HepG2 (cell line): ENCODE measurements around the gene RIC3. TPM values are rescaled to one million over a fixed set of nuclear protein-coding genes. Genes with fewer than 3 reads are reported as not detected.

Experiments
- ATAC-seq: fragments of 200-7000 bp; cut with Tn5 transposase; 3 replicates; pipeline ENCODE4 v1.9.1; 2020; ENCODE audit warnings: mild to moderate bottlenecking, moderate library complexity
- BruUV-seq: library from RNA; stranded (reverse); fragments of 400-500 nt; replicated peaks from 2 replicates; lab custom pipeline; 2021; lab: Mats Ljungman, UMichigan
- CTCF ChIA-PET: fragments of 300-600 bp; formaldehyde crosslinking; extraction: SDS; loops from one replicate; lab custom pipeline; 2021; ENCODE audit warnings: low total read pairs, inconsistent platforms, low intra/inter-chr PET ratio; lab: Yijun Ruan, JAX
- POLR2A ChIA-PET: fragments of 350-600 bp; sonication (Branson Sonifier 250); formaldehyde crosslinking; loops from one replicate; lab custom pipeline; 2020; ENCODE audit warnings: antibody characterized with exemption, inconsistent platforms; lab: Yijun Ruan, JAX
- DNase-seq: peaks from one replicate; pipeline ENCODE4 v3.0.0-alpha.2; 2015; ENCODE audit warnings: low spot score
- FAIRE-seq: peaks from 3 replicates; lab custom pipeline; 2011; peaks lifted over from hg19 to GRCh38; lab: Jason Lieb, UNC
- H2AFZ ChIP-seq: one replicate; pipeline ENCODE4 v1.6.1; 2011; ENCODE audit warnings: low read length, inconsistent platforms
- H3K27ac ChIP-seq: fragments of 300-600 bp; 3 replicates; pipeline ENCODE4 v1.8.0; 2011; ENCODE audit warnings: mixed run types, mild to moderate bottlenecking, mixed read lengths, low read length, inconsistent platforms; ENCODE audit not compliant: insufficient read depth; ENCODE audit errors: extremely low read length
- H3K27me3 ChIP-seq, 2 experiments: fragments of 200-600 bp in 1 of 2; 2 replicates in 1 of 2; 3 replicates in 1 of 2; pipeline versions ENCODE4 v1.6.0 to v1.8.0; 2011; ENCODE audit warnings: low read length in 2 of 2, mild to moderate bottlenecking in 2 of 2, moderate library complexity in 2 of 2, inconsistent platforms in 1 of 2; ENCODE audit not compliant: insufficient read depth in 2 of 2, control insufficient read depth in 1 of 2
- H3K36me3 ChIP-seq, 2 experiments: fragments of 200-600 bp in 1 of 2; replicated peaks in 1 of 2; 2 replicates in 1 of 2; 3 replicates in 1 of 2; pipeline versions ENCODE4 v1.5.1 to v1.8.0; 2011; ENCODE audit warnings: low read length in 2 of 2, inconsistent platforms in 1 of 2; ENCODE audit not compliant: insufficient read depth in 2 of 2, control insufficient read depth in 1 of 2
- H3K4me1 ChIP-seq: 2 replicates; pipeline ENCODE4 v1.5.1; 2012; ENCODE audit warnings: low read length, inconsistent platforms; ENCODE audit not compliant: insufficient read depth
- H3K4me2 ChIP-seq: 2 replicates; pipeline ENCODE4 v1.6.0; 2011; ENCODE audit warnings: low read depth, low read length, inconsistent platforms
- H3K4me3 ChIP-seq, 3 experiments: fragments of 200-600 bp in 1 of 3; sonication (generic), shearing (Covaris generic) in 1 of 3; replicated peaks in 1 of 3; 2 replicates each; pipeline ENCODE4 v1.5.1; 2011 to 2016; ENCODE audit warnings: low read length in 3 of 3, inconsistent platforms in 2 of 3, low read depth in 2 of 3, mild to moderate bottlenecking in 2 of 3, control low read depth in 1 of 3, mixed read lengths in 1 of 3; ENCODE audit not compliant: insufficient read depth in 1 of 3
- H3K79me2 ChIP-seq: one replicate; pipeline ENCODE4 v1.6.1; 2011; ENCODE audit warnings: low read length, inconsistent platforms; ENCODE audit not compliant: insufficient read depth
- H3K9ac ChIP-seq: 2 replicates; pipeline ENCODE4 v1.6.0; 2011; ENCODE audit warnings: mild to moderate bottlenecking, low read depth, low read length, inconsistent platforms; ENCODE audit not compliant: insufficient read depth
- H3K9me3 ChIP-seq: 2 replicates; pipeline ENCODE4 v1.5.1; 2012; ENCODE audit warnings: mild to moderate bottlenecking, low read length
- H4K20me1 ChIP-seq: 2 replicates; pipeline ENCODE4 v1.6.0; 2011; ENCODE audit warnings: inconsistent platforms, mild to moderate bottlenecking, low read length, moderate library complexity; ENCODE audit not compliant: insufficient read depth
- KLF15 ChIP-seq: sonication (generic); formaldehyde crosslinking; IDR thresholded peaks from 2 replicates; pipeline ENCODE4 v1.8.1; 2023; ENCODE audit warnings: borderline replicate concordance, mild to moderate bottlenecking, inconsistent platforms, missing genetic modification reagents, mixed read lengths
- NFYC ChIP-seq: IDR thresholded peaks from 2 replicates; pipeline ENCODE4 v1.6.1; 2016; ENCODE audit warnings: missing genetic modification reagents, missing compliant biosample characterization
- RAD21 ChIP-seq: fragments of 450-650 bp; formaldehyde crosslinking; IDR thresholded peaks from 2 replicates; pipeline ENCODE4 v1.5.0; 2020; ENCODE audit warnings: mild to moderate bottlenecking
- SMC3 ChIP-seq: IDR thresholded peaks from 2 replicates; pipeline ENCODE4 v1.6.1; 2011; ENCODE audit warnings: low read length, improper control_type of control experiment
- STAG1 ChIP-seq: sonication (generic); formaldehyde crosslinking; IDR thresholded peaks from 2 replicates; pipeline ENCODE4 v1.4.0; 2020; ENCODE audit warnings: missing genetic modification reagents
- TBX2 ChIP-seq: sonication (generic); formaldehyde crosslinking; IDR thresholded peaks from 2 replicates; pipeline ENCODE4 v1.5.0; 2020; ENCODE audit warnings: missing genetic modification reagents, mild to moderate bottlenecking, borderline replicate concordance
- USF2 ChIP-seq, 2 experiments: sonication (generic) in 1 of 2; formaldehyde crosslinking in 1 of 2; IDR thresholded peaks; 2 replicates each; pipeline versions ENCODE4 v1.5.1 to v1.6.1; 2011 to 2020; ENCODE audit warnings: borderline replicate concordance in 1 of 2, low read depth in 1 of 2, low read length in 1 of 2, mild to moderate bottlenecking in 1 of 2, missing genetic modification reagents in 1 of 2, moderate library complexity in 1 of 2
- XRCC5 ChIP-seq: fragments of 200-400 bp; formaldehyde crosslinking; optimal IDR thresholded peaks from 2 replicates; pipeline ENCODE3; 2017; ENCODE audit warnings: mild to moderate bottlenecking, low read length
- ZBTB8A ChIP-seq: sonication (generic); formaldehyde crosslinking; IDR thresholded peaks from 2 replicates; pipeline ENCODE4 v1.4.0; 2020; ENCODE audit warnings: mild to moderate bottlenecking, low read depth, missing genetic modification reagents, borderline replicate concordance
- ZNF33B ChIP-seq: sonication (generic); formaldehyde crosslinking; IDR thresholded peaks from 2 replicates; pipeline ENCODE4 v1.5.1; 2020; ENCODE audit warnings: mild to moderate bottlenecking, missing genetic modification reagents
- ZNF446 ChIP-seq: sonication (generic); formaldehyde crosslinking; IDR thresholded peaks from 2 replicates; pipeline ENCODE4 v1.5.0; 2020; ENCODE audit warnings: mild to moderate bottlenecking, missing genetic modification reagents
- ZNF589 ChIP-seq: sonication (generic); formaldehyde crosslinking; conservative IDR thresholded peaks from 2 replicates; pipeline ENCODE4 v1.8.0; 2022; ENCODE audit warnings: mild to moderate bottlenecking, moderate library complexity, missing genetic modification reagents
- WGBS: methylation state at CpG from one replicate; pipeline ENCODE4 v1.1.6; 2017; ENCODE audit warnings: low lambda C conversion rate; 5-methylcytosine and 5-hydroxymethylcytosine counted together
- in situ Hi-C: cut with HindIII; loops from 2 replicates; pipeline ENCODE4 v1.10.0; 2017; ENCODE audit warnings: low pct_unique_long_range_greater_than_20kb; ENCODE audit not compliant: extremely low pct_ligation_motif_present
- intact Hi-C: fragments of 100-400 bp; cut with micrococcal nuclease; formaldehyde crosslinking; loops from one replicate; pipeline ENCODE4 v1.10.0; 2022; ENCODE audit not compliant: unreplicated experiment
- polyA plus RNA-seq, 8 experiments: library from polyadenylated mRNA; depleted of rRNA in 3 of 8; stranded (reverse) in 7 of 8; unstranded in 1 of 8; fragments of >200 nt; fragmentation: Illumina TruSeq in 4 of 8; extraction: Trizol in 4 of 8; gene quantifications; 2 replicates each; pipeline versions ENCODE4 v1.2.1 to v1.2.3, GENCODE V29; 2011 to 2016; ENCODE audit warnings: low read depth in 4 of 8, missing spikeins in 1 of 8, mixed read lengths in 1 of 8; ENCODE audit not compliant: insufficient read depth in 1 of 8
- total RNA-seq, 5 experiments: library from RNA; depleted of rRNA; stranded (reverse); fragments of >200 nt; fragmentation: Illumina TruSeq; extraction: Trizol; gene quantifications; 2 replicates each; pipeline ENCODE4 v1.2.3, GENCODE V29; 2016; ENCODE audit warnings: low read depth in 1 of 5
- TF ChIP-seq, protein P1 (sequence below): sonication (generic); formaldehyde crosslinking; IDR thresholded peaks from 2 replicates; pipeline ENCODE4 v1.8.0; 2022; ENCODE audit warnings: mild to moderate bottlenecking, missing genetic modification reagents; ENCODE audit not compliant: insufficient replicate concordance

Gene RIC3
- total and polyA plus RNA-seq, 2 of the 13 experiments (the other 11 are each of a cell fraction or from before 2014, with no cell fraction given): not detected

DNA sequence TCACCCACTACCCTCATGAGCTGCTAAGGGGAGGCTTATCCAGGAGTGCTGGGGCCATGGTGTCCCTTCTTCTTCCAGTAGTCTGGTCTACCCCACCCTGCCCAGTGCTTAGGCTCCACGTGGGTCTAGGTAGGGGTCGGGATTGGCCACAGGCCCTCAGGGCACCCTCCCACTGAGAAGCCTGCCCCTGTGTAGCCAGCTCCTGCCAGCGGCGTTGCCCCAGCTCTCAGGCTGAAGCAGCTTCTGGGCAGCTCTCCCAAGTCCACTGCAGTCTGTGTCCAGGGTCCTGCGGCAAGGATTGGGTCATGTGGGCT is 24.0 kb upstream of the RIC3 start:
- ChIA-PET POLR2A (no interaction called here), CTCF (no interaction called here)
- no peaks in the 10 kb centered on the region for H3K79me2 ChIP-seq
- H3K27me3 ChIP-seq: no peaks in the 10 kb centered on the region; a peak in 1 of 5 replicates
- H3K4me1 ChIP-seq: no peaks in the 10 kb centered on the region
- no peak overlapping the region for H3K4me2 ChIP-seq
- H4K20me1 ChIP-seq: no peaks in the 10 kb centered on the region; the same call in 1 of the 2 replicates
- 17% methylated on average over 1 of the region's 5 CpGs for WGBS
- no TSS peak for BruUV-seq
- DNase-seq: no peak
- no peak for FAIRE-seq
- no peak overlapping the region for H3K9ac ChIP-seq
- no peak for TF ChIP-seq KLF15 (CRISPR knock-in tag)
- TF ChIP-seq USF2 (IDR thresholded peaks at IDR 0.05; ENCODE audit: low read depth, low read length): 0 out of 2 replicates have a peak, but pooled peaks have one; percentile 3
- TF ChIP-seq USF2 (CRISPR knock-in tag; IDR thresholded peaks at IDR 0.05; ENCODE audit: borderline replicate concordance): no peak
- no peak overlapping the region for H3K4me3 ChIP-seq
- no peak overlapping the region for H2AFZ ChIP-seq
- in situ Hi-C loops: no loop called here
- no peak overlapping the region for H3K27ac ChIP-seq
- ATAC-seq: peak; percentile 74
- no peaks in the 10 kb centered on the region for H3K9me3 ChIP-seq
- no peaks in the 10 kb centered on the region for H3K36me3 ChIP-seq
- intact Hi-C loops: no loop called here

- Histone ChIP-seq H3K27me3 (no peaks in the 10 kb centered on the region; a peak in 1 of 5 replicates), H3K27ac (no peak overlapping the region), H2AFZ (no peak overlapping the region), H3K4me3 (no peak overlapping the region), H4K20me1 (no peaks in the 10 kb centered on the region; the same call in 1 of the 2 replicates), H3K79me2 (no peaks in the 10 kb centered on the region), H3K4me2 (no peak overlapping the region), H3K4me1 (no peaks in the 10 kb centered on the region), H3K9me3 (no peaks in the 10 kb centered on the region), H3K9ac (no peak overlapping the region), H3K36me3 (no peaks in the 10 kb centered on the region)
- no TSS peak for BruUV-seq
- intact Hi-C loops (no loop called here), in situ Hi-C loops (no loop called here)
- CTCF ChIA-PET: no interaction called here
- WGBS: 46% methylated on average over 17 of the region's 19 CpGs
- FAIRE-seq (peak; percentile 80), DNase-seq (peak; percentile 45), ATAC-seq (peak; percentile 95)
- POLR2A ChIA-PET: no interaction called here
- TF ChIP-seq ZNF446 (CRISPR knock-in tag) (no peak), TBX2 (no peak), ZNF33B (no peak), RAD21 (CRISPR knock-in tag) (peak; percentile 38; the same call in 1 of the 2 replicates), XRCC5 (peak; percentile 28), SMC3 (peak; percentile 64; the same call in 1 of the 2 replicates), NFYC (no peak), ZBTB8A (CRISPR knock-in tag) (no peak), ZNF589 (CRISPR knock-in tag) (no peak), STAG1 (CRISPR knock-in tag) (peak; percentile 69)
- TF ChIP-seq, protein P1, sequence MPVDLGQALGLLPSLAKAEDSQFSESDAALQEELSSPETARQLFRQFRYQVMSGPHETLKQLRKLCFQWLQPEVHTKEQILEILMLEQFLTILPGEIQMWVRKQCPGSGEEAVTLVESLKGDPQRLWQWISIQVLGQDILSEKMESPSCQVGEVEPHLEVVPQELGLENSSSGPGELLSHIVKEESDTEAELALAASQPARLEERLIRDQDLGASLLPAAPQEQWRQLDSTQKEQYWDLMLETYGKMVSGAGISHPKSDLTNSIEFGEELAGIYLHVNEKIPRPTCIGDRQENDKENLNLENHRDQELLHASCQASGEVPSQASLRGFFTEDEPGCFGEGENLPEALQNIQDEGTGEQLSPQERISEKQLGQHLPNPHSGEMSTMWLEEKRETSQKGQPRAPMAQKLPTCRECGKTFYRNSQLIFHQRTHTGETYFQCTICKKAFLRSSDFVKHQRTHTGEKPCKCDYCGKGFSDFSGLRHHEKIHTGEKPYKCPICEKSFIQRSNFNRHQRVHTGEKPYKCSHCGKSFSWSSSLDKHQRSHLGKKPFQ (CRISPR knock-in tag): no peak
These were observed 23.4 kb upstream of the RIC3 start for GRCh38 chr11:8192016-8192895.
